ENCODE results near the gene KRT71.

- TF ChIP-seq CTCF (IDR thresholded peaks at IDR 0.05; ENCODE audit: low read depth, low read length) (no peak), EZH2phosphoT487 (IDR thresholded peaks at IDR 0.05; ENCODE audit: low read depth) (no peak)
Measured at GRCh38 chr12:52497975-52498374, 55.0 kb downstream of the KRT71 start.

All from OCI-LY3 (cell line).